ENCODE measurements around the gene PABPN1L. TPM values are rescaled to one million over a fixed set of nuclear protein-coding genes. Genes with fewer than 3 reads are reported as not detected.

PABPN1L gene
- total and polyA plus RNA-seq, 2 donors (not counting 3 experiments of a cell fraction or from before 2014, with no cell fraction given) = not detected

GRCh38 chr16:88905563-88905962, 39.1 kb upstream of the PABPN1L start:
- no peak overlapping the region for H3K4me3 ChIP-seq (replicated peaks in 1 of 3; ENCODE audit: insufficient read depth in 1 of 3, low read depth in 1 of 3, low read length in 3 of 3)
- FAIRE-seq (no peak), DNase-seq (ENCODE audit: low read depth, low spot score) (no peak)
- ChIA-PET POLR2A (no interaction called here), CTCF (interaction anchor here (0.6 to 1.3 kb wide), 2 partner anchors 18 to 98 kb away, joined by 3 read pairs; no protein-coding TSS in a partner anchor)
- H3K4me1 ChIP-seq (ENCODE audit: control insufficient read depth, extremely low read depth, insufficient read depth, low read length) = no peaks in the 10 kb centered on the region
- TF ChIP-seq GATA2 (IDR thresholded peaks at IDR 0.05; ENCODE audit: insufficient read depth, insufficient read length, low read depth, low read length) (no peak), CTCF (IDR thresholded peaks at IDR 0.05; ENCODE audit: extremely low read depth in 1 of 2, insufficient read depth in 1 of 2, low read depth in 1 of 2, low read length in 2 of 2) (no peak), FOS (IDR thresholded peaks at IDR 0.05; ENCODE audit: borderline replicate concordance, insufficient read depth, low read length) (no peak)
- intact Hi-C loops (cut with micrococcal nuclease) = no loop called here
- no peak overlapping the region for H3K27ac ChIP-seq (ENCODE audit: insufficient read depth, low read depth, low read length)
- no peak overlapping the region for H3K4me2 ChIP-seq (ENCODE audit: insufficient read depth, low read length)
- dilution Hi-C loops (cut with MboI; ENCODE audit: extremely low pct_ligation_motif_present, low sequenced_read_pairs) = no loop called here
- no peaks in the 10 kb centered on the region for H4K20me1 ChIP-seq (replicated peaks; ENCODE audit: control insufficient read depth, extremely low read depth, insufficient read depth, low read length)
- no TSS peak for BruUV-seq (replicated peaks)
- no peaks in the 10 kb centered on the region for H3K36me3 ChIP-seq (ENCODE audit: control insufficient read depth in 2 of 2, extremely low read depth in 1 of 2, insufficient read depth in 2 of 2, low read length in 2 of 2)
- H3K79me2 ChIP-seq (ENCODE audit: control insufficient read depth, insufficient read depth, low read length) = no peaks in the 10 kb centered on the region
- H2AFZ ChIP-seq (ENCODE audit: low read depth, low read length) = no peak overlapping the region
- no peak overlapping the region for H3K9ac ChIP-seq (replicated peaks; ENCODE audit: extremely low read depth, insufficient read depth, low read length)
- no peaks in the 10 kb centered on the region for H3K9me3 ChIP-seq (replicated peaks; ENCODE audit: control insufficient read depth, insufficient read depth, low read length)
- no peaks in the 10 kb centered on the region for H3K27me3 ChIP-seq (ENCODE audit: control insufficient read depth in 2 of 2, insufficient read depth in 2 of 2, low read length in 2 of 2)
- no peaks in the 10 kb centered on the region for H3K9me1 ChIP-seq (replicated peaks; ENCODE audit: control insufficient read depth, extremely low read depth, insufficient read depth, low read length)

- intact Hi-C loops (cut with micrococcal nuclease) = no loop called here
- dilution Hi-C loops (cut with MboI; ENCODE audit: extremely low pct_ligation_motif_present, low sequenced_read_pairs) = no loop called here
- BruUV-seq (replicated peaks) = no TSS peak
Observed at GRCh38 chr16:88904676-88905365, 38.4 kb upstream of the PABPN1L start.

More at GRCh38 chr16:88904676-88905365, 38.4 kb upstream of the PABPN1L start:
- H3K9ac ChIP-seq (replicated peaks; ENCODE audit: extremely low read depth, insufficient read depth, low read length) = no peak overlapping the region
- POLR2A ChIA-PET = no interaction called here
- no peaks in the 10 kb centered on the region for H3K36me3 ChIP-seq (ENCODE audit: control insufficient read depth in 2 of 2, extremely low read depth in 1 of 2, insufficient read depth in 2 of 2, low read length in 2 of 2)
- no peak for DNase-seq (ENCODE audit: low read depth, low spot score)
- H3K4me2 ChIP-seq (ENCODE audit: insufficient read depth, low read length) = no peak overlapping the region
- H3K9me1 ChIP-seq (replicated peaks; ENCODE audit: control insufficient read depth, extremely low read depth, insufficient read depth, low read length) = no peaks in the 10 kb centered on the region
- CTCF ChIA-PET = no interaction called here
- no peaks in the 10 kb centered on the region for H3K4me1 ChIP-seq (ENCODE audit: control insufficient read depth, extremely low read depth, insufficient read depth, low read length)
- TF ChIP-seq POLR2A (IDR thresholded peaks at IDR 0.05; ENCODE audit: low read depth, low read length) (no peak), MYC (IDR thresholded peaks at IDR 0.05; ENCODE audit: low read depth, low read length) (no peak), JUN (IDR thresholded peaks at IDR 0.05; ENCODE audit: borderline replicate concordance, insufficient read depth, insufficient read length, low read depth) (no peak), EZH2 (IDR thresholded peaks at IDR 0.05; ENCODE audit: borderline replicate concordance, low read depth, low read length, severe bottlenecking) (no peak), MAX (IDR thresholded peaks at IDR 0.05; ENCODE audit: insufficient read depth, insufficient read length) (no peak), CTCF (IDR thresholded peaks at IDR 0.05; ENCODE audit: extremely low read depth in 1 of 2, insufficient read depth in 1 of 2, low read depth in 1 of 2, low read length in 2 of 2) (no peak), FOS (IDR thresholded peaks at IDR 0.05; ENCODE audit: borderline replicate concordance, insufficient read depth, low read length) (no peak)
- no peaks in the 10 kb centered on the region for H3K79me2 ChIP-seq (ENCODE audit: control insufficient read depth, insufficient read depth, low read length)
- H3K27me3 ChIP-seq (ENCODE audit: control insufficient read depth in 2 of 2, insufficient read depth in 2 of 2, low read length in 2 of 2) = no peaks in the 10 kb centered on the region
- no peak for FAIRE-seq
- H3K27ac ChIP-seq (ENCODE audit: insufficient read depth, low read depth, low read length) = no peak overlapping the region
- H2AFZ ChIP-seq (ENCODE audit: low read depth, low read length) = no peak overlapping the region
- H4K20me1 ChIP-seq (replicated peaks; ENCODE audit: control insufficient read depth, extremely low read depth, insufficient read depth, low read length) = no peaks in the 10 kb centered on the region
- H3K4me3 ChIP-seq (replicated peaks in 1 of 3; ENCODE audit: insufficient read depth in 1 of 3, low read depth in 1 of 3, low read length in 3 of 3) = no peak overlapping the region
- H3K9me3 ChIP-seq (replicated peaks; ENCODE audit: control insufficient read depth, insufficient read depth, low read length) = no peaks in the 10 kb centered on the region

All from endothelial cell of umbilical vein (primary cell).